Measurements from ENCODE around the gene CENPK. TPM values are rescaled to one million over a fixed set of nuclear protein-coding genes. Genes with fewer than 3 reads are reported as not detected.

The CENPK gene
- total and polyA plus RNA-seq, 9 of the 15 experiments (the other 6 are each of a cell fraction or from before 2014, with no cell fraction given), result 30.8 to 134 (median 69.0) TPM

DNA sequence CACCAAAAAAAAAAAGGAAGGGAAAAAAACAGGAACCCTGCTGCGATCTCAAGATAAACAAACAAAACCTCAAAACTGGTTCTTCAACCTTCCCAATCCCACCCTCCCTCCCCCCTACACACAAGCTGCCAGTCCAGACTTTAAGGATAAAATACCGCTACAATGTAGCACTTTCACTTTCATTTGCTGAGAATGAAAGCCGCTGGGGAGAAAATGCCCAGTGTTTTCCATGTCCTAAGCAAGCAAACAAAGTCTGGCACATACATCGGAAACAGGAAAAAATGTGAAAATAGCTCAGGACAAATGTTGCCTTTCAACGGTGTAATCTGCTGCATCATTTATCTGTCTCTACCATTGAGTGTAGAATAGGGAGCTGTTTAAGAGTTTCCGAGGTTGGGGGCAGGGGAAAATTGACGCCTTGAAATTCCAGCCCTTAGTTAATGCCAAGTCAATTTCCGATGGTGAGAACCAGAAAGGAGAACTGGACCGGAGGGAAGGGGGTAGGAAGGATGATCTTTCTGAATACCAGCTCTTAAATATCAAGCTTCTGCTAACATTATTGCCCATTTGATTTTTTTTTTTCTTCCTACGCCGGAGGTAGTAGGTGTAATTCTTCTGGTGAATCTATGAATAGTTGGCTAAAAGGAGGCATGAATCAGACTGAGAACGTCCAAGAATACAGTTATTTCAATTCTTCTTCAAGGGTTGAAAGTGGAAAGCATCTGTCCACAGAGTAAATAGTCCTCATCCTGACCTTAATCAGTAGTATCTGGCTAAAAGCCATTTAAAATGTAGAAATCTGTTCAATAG, 80.0 kb downstream of the CENPK start (continued):
- TF ChIP-seq, protein P1, sequence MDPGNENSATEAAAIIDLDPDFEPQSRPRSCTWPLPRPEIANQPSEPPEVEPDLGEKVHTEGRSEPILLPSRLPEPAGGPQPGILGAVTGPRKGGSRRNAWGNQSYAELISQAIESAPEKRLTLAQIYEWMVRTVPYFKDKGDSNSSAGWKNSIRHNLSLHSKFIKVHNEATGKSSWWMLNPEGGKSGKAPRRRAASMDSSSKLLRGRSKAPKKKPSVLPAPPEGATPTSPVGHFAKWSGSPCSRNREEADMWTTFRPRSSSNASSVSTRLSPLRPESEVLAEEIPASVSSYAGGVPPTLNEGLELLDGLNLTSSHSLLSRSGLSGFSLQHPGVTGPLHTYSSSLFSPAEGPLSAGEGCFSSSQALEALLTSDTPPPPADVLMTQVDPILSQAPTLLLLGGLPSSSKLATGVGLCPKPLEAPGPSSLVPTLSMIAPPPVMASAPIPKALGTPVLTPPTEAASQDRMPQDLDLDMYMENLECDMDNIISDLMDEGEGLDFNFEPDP (CRISPR knock-in tag; IDR thresholded peaks at IDR 0.05), result no peak
- TF ChIP-seq, protein P2, sequence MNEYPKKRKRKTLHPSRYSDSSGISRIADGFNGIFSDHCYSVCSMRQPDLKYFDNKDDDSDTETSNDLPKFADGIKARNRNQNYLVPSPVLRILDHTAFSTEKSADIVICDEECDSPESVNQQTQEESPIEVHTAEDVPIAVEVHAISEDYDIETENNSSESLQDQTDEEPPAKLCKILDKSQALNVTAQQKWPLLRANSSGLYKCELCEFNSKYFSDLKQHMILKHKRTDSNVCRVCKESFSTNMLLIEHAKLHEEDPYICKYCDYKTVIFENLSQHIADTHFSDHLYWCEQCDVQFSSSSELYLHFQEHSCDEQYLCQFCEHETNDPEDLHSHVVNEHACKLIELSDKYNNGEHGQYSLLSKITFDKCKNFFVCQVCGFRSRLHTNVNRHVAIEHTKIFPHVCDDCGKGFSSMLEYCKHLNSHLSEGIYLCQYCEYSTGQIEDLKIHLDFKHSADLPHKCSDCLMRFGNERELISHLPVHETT (CRISPR knock-in tag; conservative IDR thresholded peaks at IDR 0.05 in 1 of 2, IDR thresholded peaks at IDR 0.05 in 1 of 2), result no peak; a peak in 1 of 4 replicates
- TF ChIP-seq ZNF695 (CRISPR knock-in tag; IDR thresholded peaks at IDR 0.05), result no peak
- no peak; the same call in 1 of the 2 replicates for TF ChIP-seq CXXC5 (CRISPR knock-in tag; IDR thresholded peaks at IDR 0.05)
- TF ChIP-seq, protein P3, sequence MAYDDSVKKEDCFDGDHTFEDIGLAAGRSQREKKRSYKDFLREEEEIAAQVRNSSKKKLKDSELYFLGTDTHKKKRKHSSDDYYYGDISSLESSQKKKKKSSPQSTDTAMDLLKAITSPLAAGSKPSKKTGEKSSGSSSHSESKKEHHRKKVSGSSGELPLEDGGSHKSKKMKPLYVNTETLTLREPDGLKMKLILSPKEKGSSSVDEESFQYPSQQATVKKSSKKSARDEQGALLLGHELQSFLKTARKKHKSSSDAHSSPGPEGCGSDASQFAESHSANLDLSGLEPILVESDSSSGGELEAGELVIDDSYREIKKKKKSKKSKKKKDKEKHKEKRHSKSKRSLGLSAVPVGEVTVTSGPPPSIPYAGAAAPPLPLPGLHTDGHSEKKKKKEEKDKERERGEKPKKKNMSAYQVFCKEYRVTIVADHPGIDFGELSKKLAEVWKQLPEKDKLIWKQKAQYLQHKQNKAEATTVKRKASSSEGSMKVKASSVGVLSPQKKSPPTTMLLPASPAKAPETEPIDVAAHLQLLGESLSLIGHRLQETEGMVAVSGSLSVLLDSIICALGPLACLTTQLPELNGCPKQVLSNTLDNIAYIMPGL (CRISPR knock-in tag; IDR thresholded peaks at IDR 0.05), result no peak
- TF ChIP-seq TRIM24 (IDR thresholded peaks at IDR 0.05), result no peak
- TF ChIP-seq ARNT (IDR thresholded peaks at IDR 0.05), result peak in 1 of 2 experiments; percentile 18; a peak in 1 of 4 replicates
- no peak for TF ChIP-seq ESRRB (CRISPR knock-in tag; IDR thresholded peaks at IDR 0.05; ENCODE audit: borderline replicate concordance)
- TF ChIP-seq MAFK (IDR thresholded peaks at IDR 0.05; ENCODE audit: low read length), result peak; percentile 34; the same call in 1 of the 2 replicates
- TF ChIP-seq FOXK2 (conservative IDR thresholded peaks at IDR 0.05 in 1 of 2, IDR thresholded peaks at IDR 0.05 in 1 of 2; ENCODE audit: low read depth in 2 of 2), result peak in 1 of 2 experiments; percentile 19; a peak in 1 of 4 replicates
- TF ChIP-seq, protein P4, sequence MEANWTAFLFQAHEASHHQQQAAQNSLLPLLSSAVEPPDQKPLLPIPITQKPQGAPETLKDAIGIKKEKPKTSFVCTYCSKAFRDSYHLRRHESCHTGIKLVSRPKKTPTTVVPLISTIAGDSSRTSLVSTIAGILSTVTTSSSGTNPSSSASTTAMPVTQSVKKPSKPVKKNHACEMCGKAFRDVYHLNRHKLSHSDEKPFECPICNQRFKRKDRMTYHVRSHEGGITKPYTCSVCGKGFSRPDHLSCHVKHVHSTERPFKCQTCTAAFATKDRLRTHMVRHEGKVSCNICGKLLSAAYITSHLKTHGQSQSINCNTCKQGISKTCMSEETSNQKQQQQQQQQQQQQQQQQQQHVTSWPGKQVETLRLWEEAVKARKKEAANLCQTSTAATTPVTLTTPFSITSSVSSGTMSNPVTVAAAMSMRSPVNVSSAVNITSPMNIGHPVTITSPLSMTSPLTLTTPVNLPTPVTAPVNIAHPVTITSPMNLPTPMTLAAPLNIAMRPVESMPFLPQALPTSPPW (CRISPR knock-in tag; IDR thresholded peaks at IDR 0.05), result peak; percentile 78
- TF ChIP-seq, protein P5, sequence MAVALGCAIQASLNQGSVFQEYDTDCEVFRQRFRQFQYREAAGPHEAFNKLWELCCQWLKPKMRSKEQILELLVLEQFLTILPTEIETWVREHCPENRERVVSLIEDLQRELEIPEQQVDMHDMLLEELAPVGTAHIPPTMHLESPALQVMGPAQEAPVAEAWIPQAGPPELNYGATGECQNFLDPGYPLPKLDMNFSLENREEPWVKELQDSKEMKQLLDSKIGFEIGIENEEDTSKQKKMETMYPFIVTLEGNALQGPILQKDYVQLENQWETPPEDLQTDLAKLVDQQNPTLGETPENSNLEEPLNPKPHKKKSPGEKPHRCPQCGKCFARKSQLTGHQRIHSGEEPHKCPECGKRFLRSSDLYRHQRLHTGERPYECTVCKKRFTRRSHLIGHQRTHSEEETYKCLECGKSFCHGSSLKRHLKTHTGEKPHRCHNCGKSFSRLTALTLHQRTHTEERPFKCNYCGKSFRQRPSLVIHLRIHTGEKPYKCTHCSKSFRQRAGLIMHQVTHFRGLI (CRISPR knock-in tag; IDR thresholded peaks at IDR 0.05), result no peak

All from K562 (cell line).